ENCODE measurements around the gene QRSL1. TPM values are rescaled to one million over a fixed set of nuclear protein-coding genes. Genes with fewer than 3 reads are reported as not detected.

The QRSL1 gene
- total and polyA plus RNA-seq, 2 of the 4 experiments (the other 2 are of a cell fraction) = 6.1 to 10.9 TPM

DNA sequence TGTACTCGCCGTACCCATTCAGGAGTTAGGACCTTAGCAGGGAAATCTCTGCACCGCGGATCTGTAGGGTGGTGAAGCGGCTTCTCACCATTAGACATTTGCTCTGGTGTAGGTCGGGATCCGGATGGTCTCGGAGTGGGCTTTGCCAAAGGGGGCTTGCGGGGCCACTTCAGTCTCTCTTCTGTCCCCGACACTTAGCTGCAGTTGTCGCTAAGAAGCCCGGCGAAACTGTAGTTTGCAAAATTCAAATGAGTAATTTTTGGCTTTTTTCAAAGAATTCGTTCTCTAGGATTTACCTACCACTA is 433 bp downstream of the QRSL1 start:
- H3K56ac ChIP-seq (ENCODE audit: extremely low read depth, insufficient read depth, low read length) = peak overlapping the region; percentile 90
- no peaks in the 10 kb centered on the region for H3K36me3 ChIP-seq (ENCODE audit: control insufficient read depth, insufficient read depth, low read length)
- 0 out of 2 replicates have a peak overlapping the region, but pooled peaks have one; percentile 38 for H2AK5ac ChIP-seq (ENCODE audit: low read depth, low read length)
- ATAC-seq (ENCODE audit: low read depth) (no peak), DNase-seq (no peak)
- intact Hi-C loops (cut with micrococcal nuclease) (loop anchor here (5.0 kb wide), 1 partner anchor 38 kb away; no protein-coding TSS in a partner anchor), dilution Hi-C loops (cut with HindIII; ENCODE audit: low sequenced_read_pairs, unreplicated experiment) (no loop called here), in situ Hi-C loops (cut with MboI; ENCODE audit: low sequenced_read_pairs) (no loop called here)
- TF ChIP-seq RCOR1 (IDR thresholded peaks at IDR 0.05; ENCODE audit: insufficient replicate concordance, low read length) (no peak), RFX5 (IDR thresholded peaks at IDR 0.05; ENCODE audit: low read depth, low read length) (no peak), CEBPB (IDR thresholded peaks at IDR 0.05; ENCODE audit: low read depth, low read length) (no peak), CHD1 (IDR thresholded peaks at IDR 0.05; ENCODE audit: low read depth, low read length) (no peak)
- TF ChIP-seq, protein P1, sequence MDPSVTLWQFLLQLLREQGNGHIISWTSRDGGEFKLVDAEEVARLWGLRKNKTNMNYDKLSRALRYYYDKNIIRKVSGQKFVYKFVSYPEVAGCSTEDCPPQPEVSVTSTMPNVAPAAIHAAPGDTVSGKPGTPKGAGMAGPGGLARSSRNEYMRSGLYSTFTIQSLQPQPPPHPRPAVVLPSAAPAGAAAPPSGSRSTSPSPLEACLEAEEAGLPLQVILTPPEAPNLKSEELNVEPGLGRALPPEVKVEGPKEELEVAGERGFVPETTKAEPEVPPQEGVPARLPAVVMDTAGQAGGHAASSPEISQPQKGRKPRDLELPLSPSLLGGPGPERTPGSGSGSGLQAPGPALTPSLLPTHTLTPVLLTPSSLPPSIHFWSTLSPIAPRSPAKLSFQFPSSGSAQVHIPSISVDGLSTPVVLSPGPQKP (IDR thresholded peaks at IDR 0.05; ENCODE audit: borderline replicate concordance, low read depth, low read length) = no peak
- TF ChIP-seq, protein P2, sequence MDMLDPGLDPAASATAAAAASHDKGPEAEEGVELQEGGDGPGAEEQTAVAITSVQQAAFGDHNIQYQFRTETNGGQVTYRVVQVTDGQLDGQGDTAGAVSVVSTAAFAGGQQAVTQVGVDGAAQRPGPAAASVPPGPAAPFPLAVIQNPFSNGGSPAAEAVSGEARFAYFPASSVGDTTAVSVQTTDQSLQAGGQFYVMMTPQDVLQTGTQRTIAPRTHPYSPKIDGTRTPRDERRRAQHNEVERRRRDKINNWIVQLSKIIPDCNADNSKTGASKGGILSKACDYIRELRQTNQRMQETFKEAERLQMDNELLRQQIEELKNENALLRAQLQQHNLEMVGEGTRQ (IDR thresholded peaks at IDR 0.05; ENCODE audit: low read depth, low read length) = no peak
- peak overlapping the region; percentile 71 for H4K91ac ChIP-seq (ENCODE audit: insufficient read depth, low read depth, low read length)
- CTCF ChIA-PET = no interaction called here
- H3K4ac ChIP-seq (ENCODE audit: low read depth, low read length) = peak overlapping the region; percentile 84
- peak overlapping the region; percentile 51; the same call in 1 of the 2 replicates for H2BK120ac ChIP-seq (ENCODE audit: low read depth, low read length)
- H2BK20ac ChIP-seq (ENCODE audit: low read depth, low read length) = no peak overlapping the region
- no TSS peak for BruUV-seq (replicated peaks)
- H2AFZ ChIP-seq (replicated peaks; ENCODE audit: low read length, poor library complexity) = peak overlapping the region; percentile 91
- peaks cover 2% of the 10 kb centered on the region; the same call in 1 of the 2 replicates for H4K20me1 ChIP-seq (ENCODE audit: insufficient read depth, low read length)
- no peaks in the 10 kb centered on the region for H3K9me1 ChIP-seq (ENCODE audit: insufficient read depth, low read length)
- no CpG with 5 or more reads among the region's 14 CpGs for WGBS, 2 experiments (ENCODE audit: extremely low coverage in 2 of 2, insufficient read length in 1 of 2)
- no peaks in the 10 kb centered on the region for H3K9me3 ChIP-seq (ENCODE audit: control insufficient read depth, insufficient read depth, low read length)
- peak overlapping the region; percentile 94 for H3K9ac ChIP-seq (ENCODE audit: low read depth, low read length)
- H3K27me3 ChIP-seq (ENCODE audit: control insufficient read depth, insufficient read depth, low read length) = no peaks in the 10 kb centered on the region
- peaks cover 6% of the 10 kb centered on the region for H3K4me1 ChIP-seq (ENCODE audit: control insufficient read depth, insufficient read depth, low read length)
- peak overlapping the region; percentile 94 for H4K5ac ChIP-seq (ENCODE audit: low read depth, low read length)
- H2AK9ac ChIP-seq (replicated peaks; ENCODE audit: low read depth, low read length, poor library complexity) = peak overlapping the region; percentile 70
- peak overlapping the region; percentile 96 for H3K14ac ChIP-seq (replicated peaks; ENCODE audit: low read depth, low read length)
- H3K4me3 ChIP-seq (ENCODE audit: insufficient read depth, low read depth, low read length) = peak overlapping the region; percentile 85
- H3K27ac ChIP-seq (ENCODE audit: insufficient read depth, low read length) = peak overlapping the region; percentile 77
- H4K8ac ChIP-seq (ENCODE audit: low read depth in 2 of 2, low read length in 2 of 2) = peak overlapping the region; percentile 96 to 97
- H3K18ac ChIP-seq (ENCODE audit: low read depth, low read length) = no peak overlapping the region
- POLR2A ChIA-PET (ENCODE audit: unreplicated experiment) = no interaction called here
- H2BK5ac ChIP-seq (ENCODE audit: low read depth, low read length, poor library complexity, severe bottlenecking) = no peak overlapping the region
- peak overlapping the region; percentile 81; the same call in 1 of the 2 replicates for H3K23ac ChIP-seq (ENCODE audit: low read depth, low read length)
- H3K79me1 ChIP-seq (ENCODE audit: low read depth in 1 of 2, low read length in 2 of 2) = peaks cover 13 to 34% of the 10 kb centered on the region in 2 experiments
- peak overlapping the region; percentile 85 for H3K4me2 ChIP-seq (ENCODE audit: low read depth, low read length)
- H2BK15ac ChIP-seq (ENCODE audit: low read depth, low read length) = no peak overlapping the region; the same call in 2 of the 3 replicates

Data from IMR-90 (cell line).